GM19099 (cell line): ENCODE measurements around the gene NPHP3.

Experiments
- POLR2A ChIP-seq: IDR thresholded peaks from 3 replicates; pipeline ENCODE4 v1.6.1; 2011; ENCODE audit warnings: low read depth; ENCODE audit not compliant: insufficient read length; ENCODE audit errors: extremely low read depth

The NPHP3 gene

DNA sequence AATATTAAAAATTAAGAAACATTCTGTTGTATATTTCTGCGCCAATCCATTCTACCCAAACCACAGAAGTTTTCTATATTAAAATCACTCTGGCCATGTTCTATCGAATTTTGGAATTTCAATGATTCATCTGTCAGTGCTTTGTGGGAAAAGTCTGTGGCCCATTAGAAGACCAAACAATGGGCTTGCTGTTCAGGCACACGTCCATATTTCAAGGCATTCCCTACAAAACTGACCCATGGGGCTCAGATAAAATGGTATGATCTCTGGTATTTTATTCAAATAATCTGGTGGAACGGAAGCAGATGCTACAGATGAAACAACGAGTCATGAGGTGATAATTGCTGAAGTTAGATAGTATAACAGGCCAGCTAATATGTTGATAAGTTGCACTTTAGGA is 12.4 kb downstream of the NPHP3 start:
- no peak for TF ChIP-seq POLR2A

DNA sequence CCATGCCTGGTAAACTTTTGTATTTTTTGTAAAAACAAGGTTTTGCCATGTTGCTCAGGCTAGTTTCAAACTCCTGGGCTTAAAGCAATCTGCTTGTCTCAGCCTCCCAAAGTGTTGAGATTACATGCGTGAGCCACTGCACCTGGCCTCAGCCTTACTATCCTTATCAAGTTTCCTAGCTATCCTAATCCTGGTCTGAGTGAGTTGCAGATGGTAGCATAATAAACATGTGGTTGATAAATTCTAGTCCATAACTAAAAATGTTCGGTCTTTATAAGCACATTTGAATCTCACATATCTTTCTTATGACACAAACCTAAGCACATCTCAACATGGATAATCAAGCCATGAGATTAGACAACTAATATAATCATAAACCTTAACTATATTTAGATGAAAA is 18.5 kb downstream of the NPHP3 start:
- no peak for TF ChIP-seq POLR2A

DNA sequence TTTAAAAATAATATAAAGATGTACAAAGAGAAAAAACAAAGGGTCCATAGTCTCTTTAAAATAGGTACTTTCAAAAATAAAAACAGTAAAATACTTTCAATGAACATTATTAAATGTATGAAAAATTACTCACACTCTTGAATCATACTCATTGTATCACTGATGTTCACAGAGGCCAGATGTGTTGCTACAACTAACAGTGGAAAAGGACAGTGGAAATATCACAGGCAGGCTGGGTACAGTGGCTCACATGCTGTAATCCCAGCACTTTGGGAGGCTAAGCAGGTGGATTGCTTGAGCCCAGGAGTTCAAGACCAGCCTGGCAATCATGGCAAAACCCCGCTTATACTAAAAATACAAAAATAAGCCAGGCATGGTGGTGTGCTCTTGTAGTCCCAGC is 26.8 kb downstream of the NPHP3 start:
- no peak for TF ChIP-seq POLR2A

DNA sequence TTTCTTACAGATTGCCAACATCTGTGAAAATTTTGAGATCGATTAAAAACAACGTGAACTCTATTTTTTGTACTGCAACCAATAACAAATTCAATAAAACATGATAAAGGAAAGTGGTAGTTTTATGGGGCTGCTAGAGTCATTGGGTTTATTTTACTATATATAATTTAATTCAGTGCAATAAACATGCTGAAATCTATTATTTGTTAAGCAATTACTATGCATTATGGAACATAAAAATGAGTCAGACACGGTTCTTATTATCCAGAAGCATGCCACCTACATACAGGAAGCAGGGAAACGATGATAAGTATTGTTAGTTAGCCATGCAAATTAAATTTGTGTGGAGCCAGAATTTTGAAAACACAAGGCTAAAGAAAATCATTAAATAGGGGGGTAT is 27.2 kb downstream of the NPHP3 start:
- TF ChIP-seq POLR2A: no peak

DNA sequence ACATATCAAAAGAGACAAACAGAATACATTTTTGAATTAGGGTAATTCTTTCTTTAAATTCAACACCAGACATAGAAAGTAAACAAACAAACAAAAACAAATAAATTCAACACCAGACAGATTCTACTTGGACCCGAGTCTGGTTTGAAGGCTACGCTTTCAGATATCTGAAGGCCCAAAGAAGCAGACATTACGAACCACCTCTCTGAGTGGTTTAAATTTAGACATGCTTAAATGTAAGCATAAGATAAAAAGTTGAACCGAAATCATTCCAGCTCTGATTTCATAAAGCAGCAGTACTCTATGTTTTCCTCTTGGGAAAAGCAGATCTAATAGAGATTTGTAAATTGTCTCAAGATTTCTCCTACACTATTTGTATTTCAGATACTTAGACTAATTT is 32.2 kb downstream of the NPHP3 start:
- TF ChIP-seq POLR2A: no peak

DNA sequence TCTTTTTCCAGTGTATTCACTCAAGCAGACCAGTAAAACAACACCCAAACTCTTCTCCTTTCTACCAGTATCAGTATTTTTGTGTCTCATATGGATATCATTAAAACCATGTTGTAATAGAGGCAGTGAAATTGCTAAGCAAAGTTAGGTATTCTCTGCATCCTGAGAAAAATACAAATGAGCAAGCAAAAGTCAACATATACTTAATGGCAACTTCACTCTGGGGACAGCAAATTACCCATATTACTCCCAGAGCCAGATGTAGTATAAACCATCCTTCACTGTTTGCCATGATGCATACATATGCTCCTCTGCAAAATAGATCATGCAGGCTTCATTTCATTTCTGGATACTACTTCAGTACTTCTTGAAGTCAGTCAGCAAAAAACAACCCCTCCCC is 40.0 kb downstream of the NPHP3 start:
- no peak for TF ChIP-seq POLR2A

DNA sequence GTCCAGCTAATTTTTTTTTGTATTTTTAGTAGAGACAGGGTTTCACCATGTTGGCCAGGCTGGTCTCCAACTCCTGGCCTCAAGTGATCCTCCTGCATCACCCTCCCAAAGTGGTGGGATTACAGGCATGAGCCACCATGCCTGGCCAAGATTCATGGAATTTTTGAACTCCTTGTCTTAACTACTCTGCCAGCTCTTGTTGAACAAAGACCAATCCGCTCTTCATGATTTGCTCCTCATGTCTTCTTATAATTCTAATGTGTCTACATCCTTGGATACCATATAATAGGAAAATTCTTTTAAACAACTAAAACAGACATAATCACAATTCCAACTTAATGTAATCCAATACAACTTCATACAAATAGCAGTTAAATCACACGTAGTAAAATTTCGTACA is 40.8 kb downstream of the NPHP3 start:
- TF ChIP-seq POLR2A: no peak

DNA sequence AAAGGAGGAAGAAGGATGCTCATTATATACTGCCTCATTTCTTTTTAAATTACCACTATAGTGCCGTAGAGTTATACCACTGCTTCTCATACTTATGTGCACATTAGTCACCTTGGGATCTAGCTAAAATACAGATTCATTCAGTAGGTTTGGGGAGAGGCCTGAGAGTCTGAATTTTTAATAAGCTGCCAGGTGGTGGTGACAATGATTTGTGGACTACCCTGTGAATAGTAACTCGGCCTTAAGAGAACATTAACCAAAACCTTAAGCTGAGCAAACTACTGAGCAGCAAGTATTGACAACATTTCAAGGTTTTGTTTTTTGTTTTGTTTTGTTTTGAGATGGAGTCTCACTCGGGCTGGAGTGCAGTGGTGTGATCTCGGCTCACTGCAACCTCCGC is 42.3 kb downstream of the NPHP3 start:
- TF ChIP-seq POLR2A: no peak

DNA sequence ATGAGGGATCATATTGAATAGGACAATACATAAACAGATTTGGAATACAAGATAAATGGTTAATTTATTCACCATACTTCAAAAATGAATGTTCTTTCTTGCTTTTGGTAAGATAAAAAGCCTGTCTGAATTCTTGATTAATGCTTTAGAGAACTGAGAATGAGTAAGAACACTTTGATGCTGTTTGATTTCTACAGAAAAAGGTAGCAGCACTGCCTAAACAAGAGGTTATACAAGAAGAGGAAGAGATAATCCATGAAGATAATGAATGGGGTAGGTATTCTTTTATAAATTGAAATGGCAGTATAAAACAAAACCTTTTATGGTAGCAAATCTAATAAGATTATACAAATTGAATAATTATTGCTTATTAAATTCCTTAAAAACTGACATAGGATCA is 46.8 kb downstream of the NPHP3 start:
- no peak for TF ChIP-seq POLR2A

DNA sequence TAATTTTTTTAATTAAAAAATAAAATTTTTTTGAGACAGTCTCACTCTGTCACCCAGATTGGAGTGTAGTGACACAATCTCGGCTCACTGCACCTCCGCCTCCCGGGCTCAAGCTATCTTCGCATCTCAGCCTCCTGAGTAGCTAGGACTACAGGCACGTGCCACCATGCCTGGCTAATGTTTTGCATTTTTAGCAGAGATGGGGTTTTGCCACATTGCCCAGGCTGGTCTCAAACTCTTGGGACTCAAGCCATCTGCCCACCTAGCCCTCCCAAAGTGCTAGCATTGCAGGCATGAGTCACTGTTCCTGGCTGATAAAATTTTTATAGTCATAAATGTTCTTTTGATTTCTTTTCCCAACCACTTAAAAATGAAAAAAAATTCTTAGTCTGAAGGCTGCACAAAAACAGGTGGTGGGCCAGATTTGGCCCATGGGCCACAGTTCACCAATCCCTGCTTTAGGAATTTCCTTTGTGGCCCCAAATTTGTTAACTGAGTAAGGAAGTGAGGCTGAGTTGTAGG is 52.9 kb downstream of the NPHP3 start:
- TF ChIP-seq POLR2A: no peak

DNA sequence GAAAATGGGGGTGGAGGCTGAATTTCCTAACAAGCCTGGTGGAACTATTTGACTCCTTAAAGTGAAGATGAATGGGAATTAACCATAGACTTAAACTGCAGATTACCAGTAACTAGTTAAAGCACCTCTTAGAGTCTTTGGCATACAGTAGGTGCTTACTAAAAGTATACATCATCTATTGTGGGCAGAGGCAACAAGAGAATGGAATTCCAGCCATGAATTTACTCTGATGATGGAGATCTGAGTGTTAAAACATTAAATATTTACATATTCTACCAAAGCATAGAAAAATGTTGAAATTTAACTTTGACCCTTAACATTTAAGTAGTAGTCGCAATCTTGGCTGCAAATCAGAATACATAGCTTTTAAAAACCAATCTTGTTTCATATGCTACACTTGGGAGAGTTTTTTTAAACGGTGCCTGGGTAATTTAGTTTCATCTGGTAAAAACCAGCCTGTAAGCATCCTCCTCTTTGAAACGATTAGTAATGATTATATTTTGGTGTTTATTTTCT is 56.9 kb downstream of the NPHP3 start:
- no peak for TF ChIP-seq POLR2A

DNA sequence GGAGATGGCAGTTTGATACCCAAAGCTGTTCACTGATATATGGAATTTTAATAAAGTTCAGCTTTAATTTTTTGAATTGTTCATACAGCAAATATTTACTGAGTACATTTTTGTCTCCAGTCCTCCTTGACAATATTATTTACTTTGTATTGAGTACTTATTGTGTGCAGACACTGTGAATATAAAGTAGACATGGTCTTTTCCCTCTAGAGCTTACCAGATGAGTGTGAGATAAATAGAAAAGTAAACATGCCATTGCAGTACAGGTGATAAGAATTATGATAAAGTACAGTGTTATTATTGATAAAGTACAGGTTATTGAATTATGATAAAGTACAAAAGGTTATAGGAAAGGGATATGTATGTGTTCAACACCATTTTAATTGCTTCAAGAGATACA is 60.0 kb downstream of the NPHP3 start:
- no peak for TF ChIP-seq POLR2A

DNA sequence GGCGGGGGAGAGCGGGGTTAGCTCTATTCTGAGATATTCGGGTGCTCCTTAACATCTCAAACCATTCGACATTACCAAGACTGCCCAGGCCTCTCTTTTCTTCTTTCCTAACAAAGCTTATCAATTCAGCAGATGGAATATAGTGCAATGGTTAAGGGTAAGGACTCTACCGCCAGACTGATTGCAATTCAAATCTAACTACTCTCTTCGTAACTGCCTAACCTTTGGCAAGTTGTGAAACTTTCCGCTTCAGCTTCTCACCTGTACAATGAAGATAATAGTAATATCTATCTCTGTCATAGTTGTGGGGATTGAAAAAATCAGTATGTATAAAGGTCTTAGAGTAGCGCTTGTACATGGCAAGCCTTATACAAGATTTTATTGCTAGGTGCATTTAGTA is 61.1 kb downstream of the NPHP3 start:
- TF ChIP-seq POLR2A: no peak

DNA sequence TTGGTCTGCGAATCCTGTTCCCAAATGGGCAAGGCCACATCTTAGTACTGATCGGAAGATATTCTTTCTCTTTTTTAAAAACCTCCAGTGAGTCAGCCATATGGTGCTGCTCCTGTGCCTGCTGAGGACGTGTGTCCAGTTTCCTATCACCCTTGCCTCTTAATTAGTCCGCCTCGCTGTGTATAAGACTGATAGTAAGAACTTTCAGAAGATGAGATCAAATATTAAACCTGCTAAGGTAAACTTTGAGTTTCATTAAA is 61.5 kb downstream of the NPHP3 start:
- no peak for TF ChIP-seq POLR2A

DNA sequence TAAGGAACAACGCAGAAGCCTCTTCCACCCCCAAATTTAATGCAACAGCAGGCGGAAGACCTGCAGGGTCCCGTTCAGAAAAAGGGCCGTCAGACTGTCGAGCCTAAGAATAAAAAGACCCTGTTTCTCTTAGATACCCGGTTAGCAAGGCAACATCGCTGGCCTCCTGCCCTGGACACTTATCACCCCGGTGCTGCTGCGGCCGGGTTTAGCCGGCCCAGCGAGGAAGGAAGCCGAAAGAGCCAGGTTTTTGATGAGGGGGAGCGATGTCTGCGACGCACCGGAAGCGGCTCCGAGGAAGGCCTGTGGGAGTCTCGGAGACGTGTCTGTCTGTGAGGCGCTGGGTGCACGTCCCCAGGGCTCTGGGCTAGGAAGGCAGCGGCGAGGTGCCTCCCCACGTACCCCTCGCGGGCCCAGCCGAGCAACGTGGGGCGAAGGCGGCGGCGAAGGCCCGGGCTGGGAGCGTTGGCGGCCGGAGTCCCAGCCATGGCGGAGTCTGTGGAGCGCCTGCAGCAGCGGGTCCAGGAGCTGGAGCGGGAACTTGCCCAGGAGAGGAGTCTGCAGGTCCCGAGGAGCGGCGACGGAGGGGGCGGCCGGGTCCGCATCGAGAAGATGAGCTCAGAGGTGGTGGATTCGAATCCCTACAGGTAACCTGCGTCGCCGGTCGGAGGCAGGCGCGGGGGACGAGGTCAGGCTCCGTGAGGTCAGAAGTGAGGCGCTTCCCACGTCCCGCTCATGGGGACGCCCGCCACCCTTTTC is 62.0 kb downstream of the NPHP3 start, which contains the start of gene UBA5:
Gene UBA5 (plus strand): TSS at position 278 of the 759 bp plus-strand sequence. CDS start 209 bp downstream, at position 487.
- peak; percentile 91 for TF ChIP-seq POLR2A

DNA sequence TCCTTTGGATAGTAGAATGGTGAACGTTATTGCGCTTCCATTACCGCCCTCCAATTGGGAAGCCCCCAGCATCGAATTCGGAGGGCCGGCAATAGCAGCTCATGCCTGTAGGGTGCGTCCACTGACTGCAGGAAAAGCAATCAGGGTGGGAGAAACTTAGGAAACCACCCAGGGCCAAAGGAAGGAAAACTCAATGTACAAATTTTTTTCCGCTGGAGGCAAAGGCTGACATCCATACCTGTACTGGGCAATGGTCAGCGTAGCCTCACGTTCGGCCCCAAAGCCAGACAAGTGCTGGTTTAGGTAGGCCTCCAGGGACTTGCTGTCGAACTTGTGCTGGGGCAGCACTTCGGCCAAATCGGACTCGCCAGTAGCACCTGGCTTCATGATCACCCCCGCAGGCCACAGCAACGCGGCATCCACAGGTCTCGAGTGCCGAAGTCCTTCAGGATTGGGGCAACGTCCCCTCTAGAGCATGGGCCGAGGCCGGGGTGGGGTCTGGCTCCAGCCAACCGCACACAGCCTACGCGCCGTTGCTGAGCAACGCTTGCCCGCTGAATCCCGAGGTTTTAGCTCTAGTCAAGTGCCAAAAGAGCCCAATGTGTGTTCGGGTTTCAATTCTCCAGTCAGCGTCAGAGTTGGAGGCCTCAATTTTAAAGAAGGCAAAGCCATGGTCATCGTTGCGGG is 62.7 kb downstream of the NPHP3 start, which contains the start of gene ACAD11:
Gene ACAD11 (minus strand): TSS at position 445 of the 687 bp plus-strand sequence. CDS start 58 bp downstream, at position 387.
- no peak for TF ChIP-seq POLR2A
